ENCODE data around the gene RPS6KA4.
"Not testable (repeated sequence)": the region's sequence is repeated elsewhere in the genome, so short reads cannot be mapped to it uniquely, and the experiment has no call there.

Gene RPS6KA4

GRCh38 chr11:64385945-64386704 lies 27.2 kb downstream of the RPS6KA4 start:
- DNase-seq (ENCODE audit: low read depth), result no peak

DNA sequence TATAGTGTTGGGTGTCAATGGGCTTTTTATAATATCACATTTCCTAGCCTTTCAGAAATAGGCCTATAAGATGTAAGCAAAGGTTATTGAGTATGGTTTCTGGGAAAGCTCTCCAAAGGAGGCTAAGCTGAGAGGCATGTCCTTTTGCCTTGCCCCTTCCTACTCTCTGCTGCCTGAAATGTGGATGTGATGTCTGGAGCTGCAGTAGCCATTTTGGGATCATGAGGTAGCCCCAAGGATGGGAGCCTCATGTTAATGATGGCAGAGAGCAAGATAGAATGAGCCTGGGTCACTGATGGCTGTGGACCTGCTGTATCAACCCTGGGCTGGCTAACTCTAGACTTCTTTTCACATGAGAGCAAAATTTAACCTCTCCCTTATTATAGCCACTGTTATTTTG lies 29.0 kb downstream of the RPS6KA4 start:
- DNase-seq (ENCODE audit: low read depth), result no peak

DNA sequence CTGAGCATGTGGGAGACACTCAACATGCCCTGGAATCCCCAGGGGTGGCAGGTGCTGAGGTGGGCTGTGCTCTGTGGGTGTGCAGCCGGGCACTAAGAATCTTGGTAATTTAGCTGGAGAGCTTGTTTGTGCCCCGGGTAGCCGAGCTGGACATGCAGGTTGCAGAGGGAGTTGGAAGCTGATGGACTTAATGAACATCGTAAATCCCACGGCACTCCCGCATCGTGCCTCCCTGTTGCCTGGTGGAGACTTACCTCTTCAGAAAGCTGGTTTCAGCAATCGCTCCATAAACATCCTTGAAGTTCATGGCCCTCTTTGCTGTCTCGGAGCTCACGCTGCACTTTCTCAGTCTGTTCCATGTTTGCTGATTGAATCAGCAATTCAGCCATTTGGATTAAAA lies 29.9 kb downstream of the RPS6KA4 start:
- DNase-seq (ENCODE audit: low read depth), result no peak

- DNase-seq (ENCODE audit: low read depth), result no peak
Measured at GRCh38 chr11:64389851-64390250, 30.9 kb downstream of the RPS6KA4 start.

DNA sequence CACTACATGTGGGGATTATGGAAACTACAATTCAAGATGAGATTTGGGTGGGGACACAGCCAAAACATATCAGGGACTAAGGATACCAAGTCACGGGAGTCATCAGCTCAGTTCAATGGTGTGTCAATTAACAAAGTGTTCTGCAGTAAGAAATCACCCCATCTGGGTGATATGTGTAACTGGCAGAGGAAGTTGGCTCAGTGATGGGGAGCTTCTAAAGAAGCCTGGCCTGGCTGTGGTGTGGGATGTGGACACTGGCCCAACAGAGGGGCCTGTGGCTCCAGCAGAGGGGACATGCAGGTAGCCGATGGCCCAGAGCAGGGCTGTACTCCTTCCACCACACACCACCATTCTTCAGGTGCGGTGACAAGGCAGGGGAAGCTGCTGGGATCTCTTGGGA lies 31.6 kb downstream of the RPS6KA4 start:
- DNase-seq (ENCODE audit: low read depth), result no peak

DNA sequence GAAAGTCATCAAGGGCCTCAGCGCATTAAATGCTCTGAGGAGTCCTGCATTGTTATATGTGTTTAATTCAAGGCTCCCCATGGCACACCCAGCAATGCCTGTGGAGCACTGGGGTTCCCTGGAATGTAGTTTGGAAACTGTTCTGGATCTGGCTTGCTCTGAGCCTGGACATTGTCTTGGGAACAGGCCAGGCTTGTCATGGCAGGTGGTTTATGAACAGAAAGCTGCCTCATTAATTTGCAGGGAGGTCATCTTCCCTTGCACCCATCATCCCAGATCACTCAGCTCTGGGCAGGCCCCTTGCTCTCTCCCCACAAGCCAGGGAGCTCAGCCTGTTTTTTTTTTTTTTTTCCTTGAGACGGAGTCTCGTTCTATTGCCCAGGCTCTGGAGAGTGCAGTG lies 32.9 kb downstream of the RPS6KA4 start:
- DNase-seq (ENCODE audit: low read depth), result no peak

DNA sequence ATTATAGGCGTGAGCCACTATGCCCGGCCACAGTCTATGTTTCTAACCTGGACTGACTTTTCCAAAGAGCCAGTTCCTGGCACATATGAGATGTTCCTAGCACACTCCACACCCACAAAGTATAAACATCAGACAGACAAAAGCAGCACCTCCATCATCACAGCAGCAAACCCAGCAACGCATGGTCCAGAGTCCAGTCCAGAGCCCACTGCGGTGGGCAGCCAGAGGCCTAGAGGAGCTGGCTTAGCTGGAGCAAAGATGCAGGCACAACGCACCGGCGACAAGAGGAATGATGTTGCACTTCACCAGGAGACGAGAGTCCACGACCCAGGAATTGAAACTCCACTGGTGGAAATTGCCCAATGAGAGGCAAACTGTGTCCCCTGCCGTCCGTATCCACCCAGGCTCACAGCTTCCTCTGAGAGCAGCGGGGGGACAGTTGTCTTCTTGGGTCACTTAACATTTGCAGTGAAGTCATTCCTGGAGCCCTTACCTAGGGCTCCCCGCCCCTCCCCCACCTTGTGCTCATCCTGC lies 36.6 kb downstream of the RPS6KA4 start:
- no peak for DNase-seq (ENCODE audit: low read depth)

DNA sequence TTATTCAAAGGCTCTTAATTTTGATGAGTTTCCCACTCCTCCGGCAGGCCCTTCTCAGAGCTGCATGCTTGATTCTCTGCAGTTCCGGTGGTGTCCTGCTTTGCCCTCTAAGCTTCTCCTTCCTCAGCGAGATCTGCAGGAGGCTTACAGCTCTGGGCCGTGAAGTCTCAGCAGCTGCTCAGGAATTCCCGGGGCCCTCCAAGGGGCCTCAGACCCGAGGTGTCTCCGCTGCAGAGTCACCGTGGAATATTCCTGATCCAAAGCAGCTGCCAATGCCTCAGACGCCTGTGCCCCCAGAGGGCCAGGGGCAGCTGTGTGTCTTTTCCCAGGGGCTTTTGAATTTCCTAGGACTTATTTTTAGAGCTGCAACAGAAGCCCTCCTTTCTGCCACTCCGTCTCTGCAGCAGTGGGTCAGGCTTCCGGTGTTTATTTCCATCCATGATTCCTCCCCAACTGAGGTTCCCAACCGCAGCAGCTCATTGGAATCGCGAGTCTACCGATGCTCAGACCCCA lies 37.2 kb downstream of the RPS6KA4 start:
- DNase-seq (ENCODE audit: low read depth), result no peak

DNA sequence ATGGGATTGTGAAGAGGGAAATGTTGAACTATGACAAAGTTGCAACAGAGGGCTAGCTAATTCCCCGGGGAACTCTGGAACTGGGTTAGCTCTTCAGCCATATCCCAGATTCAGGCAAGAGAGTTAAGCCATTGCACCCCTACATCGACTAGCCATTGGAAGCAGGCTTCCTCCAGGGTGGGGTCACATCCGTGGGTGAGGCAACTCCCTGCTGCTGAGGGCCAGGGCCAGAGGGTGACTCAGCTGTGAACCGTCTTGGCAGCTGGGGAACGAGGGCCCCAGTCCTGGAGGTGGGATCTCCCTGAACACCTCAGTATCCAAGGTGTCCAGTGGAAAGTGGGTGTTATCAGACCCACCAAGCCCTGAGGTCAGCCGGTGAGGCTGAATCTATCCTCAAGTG lies 41.1 kb downstream of the RPS6KA4 start:
- no peak for DNase-seq (ENCODE audit: low read depth)

GRCh38 chr11:64400667-64401066 lies 41.7 kb downstream of the RPS6KA4 start:
- DNase-seq (ENCODE audit: low read depth), result no peak

GRCh38 chr11:64401775-64402174 lies 42.8 kb downstream of the RPS6KA4 start:
- no peak for DNase-seq (ENCODE audit: low read depth)

DNA sequence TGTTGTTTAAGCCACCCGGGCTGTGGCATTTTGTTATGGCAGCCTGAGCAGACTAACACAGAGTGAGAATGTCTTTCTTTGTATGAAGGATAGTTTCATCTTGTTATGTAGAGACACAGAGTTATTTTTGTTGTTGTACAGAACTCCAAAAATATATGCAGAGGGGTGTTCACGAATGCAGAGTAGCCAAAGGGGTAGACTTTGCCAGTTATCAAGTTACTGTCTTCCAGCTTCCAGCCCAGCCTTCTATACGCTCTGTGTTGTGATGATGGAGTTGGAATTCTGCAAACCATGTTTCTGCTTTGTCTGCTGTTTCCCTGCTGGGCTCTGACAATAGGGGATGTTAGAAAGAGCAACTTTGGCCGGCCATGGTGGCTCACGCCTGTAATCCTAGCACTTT lies 44.1 kb downstream of the RPS6KA4 start:
- DNase-seq (ENCODE audit: low read depth), result no peak

- no peak for DNase-seq (ENCODE audit: low read depth)
Measured at GRCh38 chr11:64406221-64406946, 47.4 kb downstream of the RPS6KA4 start.

- DNase-seq (ENCODE audit: low read depth), result no peak
Measured at GRCh38 chr11:64407221-64407620, 48.3 kb downstream of the RPS6KA4 start.

DNA sequence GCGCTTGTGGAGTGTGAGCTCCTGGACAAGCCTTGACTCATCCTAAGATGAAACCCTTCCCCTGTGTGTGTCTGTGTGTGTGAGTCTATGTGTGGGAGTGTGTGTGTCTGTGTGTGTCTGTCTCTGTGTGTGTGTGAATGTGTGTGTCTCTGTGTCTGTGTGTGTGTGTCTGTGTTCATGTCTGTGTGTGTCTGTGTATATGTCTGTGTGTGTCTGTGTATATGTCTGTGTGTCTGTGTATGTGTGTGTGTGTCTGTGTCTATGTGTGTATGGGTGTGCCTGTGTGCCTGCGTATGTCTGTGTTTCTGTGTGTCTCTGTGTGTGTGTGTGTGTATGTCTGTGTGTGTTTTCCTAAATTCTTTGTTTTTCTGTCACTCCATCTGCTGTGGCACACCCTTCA lies 48.7 kb downstream of the RPS6KA4 start:
- no peak for DNase-seq (ENCODE audit: low read depth)

GRCh38 chr11:64409278-64409677 lies 50.3 kb downstream of the RPS6KA4 start:
- DNase-seq (ENCODE audit: low read depth), result no peak

GRCh38 chr11:64409707-64410403 lies 50.9 kb downstream of the RPS6KA4 start:
- DNase-seq (ENCODE audit: low read depth), result no peak

DNA sequence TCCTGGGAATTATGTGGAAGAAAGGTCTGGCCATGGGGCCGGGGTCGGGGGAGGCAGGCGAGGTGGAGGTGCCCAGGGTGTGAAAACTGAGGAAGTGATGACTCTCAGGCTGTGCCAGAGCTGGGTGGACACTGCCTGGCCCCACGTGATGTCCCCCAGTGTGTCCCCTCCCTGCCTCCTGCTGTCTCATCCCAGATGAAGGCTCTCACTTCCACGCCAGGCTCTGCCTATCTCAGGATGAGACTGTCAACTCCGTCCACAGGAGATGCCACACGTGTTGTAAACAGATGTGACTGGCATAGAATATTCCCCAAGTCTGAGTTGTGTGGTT lies 51.4 kb downstream of the RPS6KA4 start:
- no peak for DNase-seq (ENCODE audit: low read depth)

GRCh38 chr11:64413417-64413816 lies 54.5 kb downstream of the RPS6KA4 start:
- DNase-seq (ENCODE audit: low read depth), result no peak

DNA sequence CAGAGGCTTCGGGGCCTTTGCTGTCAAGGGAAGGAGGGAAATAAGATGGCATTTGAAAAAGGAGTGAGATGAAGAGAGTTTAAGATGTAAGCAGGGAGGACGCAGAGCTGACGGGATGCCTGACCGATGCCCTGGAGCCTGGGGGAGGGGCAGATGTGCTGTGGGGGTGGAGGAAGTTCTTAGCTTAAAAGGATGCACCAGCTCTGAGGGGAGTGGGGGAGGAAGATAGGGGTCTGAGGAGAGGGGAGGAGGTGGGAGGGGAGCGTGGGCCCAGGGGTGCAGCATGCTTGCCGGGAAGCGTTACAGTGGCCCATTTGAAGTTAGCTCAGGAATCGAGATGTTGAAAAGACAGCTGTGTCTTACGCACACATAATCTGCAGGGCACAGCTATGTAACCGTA lies 56.3 kb downstream of the RPS6KA4 start:
- DNase-seq (ENCODE audit: low read depth), result no peak

DNA sequence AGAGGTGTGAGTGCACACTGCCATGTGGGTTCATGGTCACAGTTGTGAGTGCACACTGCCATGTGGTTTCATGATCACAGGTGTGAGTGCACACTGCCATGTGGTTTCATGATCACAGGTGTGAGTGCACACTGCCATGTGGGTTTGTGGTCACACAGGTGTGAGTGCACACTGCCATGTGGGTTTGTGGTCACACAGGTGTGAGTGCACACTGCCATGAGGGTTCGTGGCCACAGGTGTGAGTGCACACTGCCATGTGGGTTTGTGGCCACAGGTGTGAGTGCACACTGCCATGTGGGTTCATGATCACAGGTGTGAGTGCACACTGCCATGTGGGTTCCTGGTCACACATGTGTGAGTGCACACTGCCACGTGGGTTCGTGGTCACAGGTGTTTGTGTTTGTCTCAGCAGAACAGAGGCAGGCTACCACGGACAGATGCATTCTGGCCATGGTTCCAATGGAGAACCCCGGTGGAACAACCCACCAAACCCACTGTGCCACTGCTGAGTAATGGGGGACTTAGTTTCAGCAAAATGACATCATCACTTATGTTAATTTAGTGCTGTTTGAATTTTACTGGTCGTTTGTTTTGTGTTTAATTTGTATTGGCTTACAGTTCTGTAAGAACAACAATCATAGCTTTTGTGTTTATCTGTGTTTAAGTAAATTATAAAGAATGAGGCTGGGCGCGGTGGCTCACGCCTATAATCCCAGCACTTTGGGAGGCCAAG lies 57.2 kb downstream of the RPS6KA4 start:
- DNase-seq (ENCODE audit: low read depth), result no peak

DNA sequence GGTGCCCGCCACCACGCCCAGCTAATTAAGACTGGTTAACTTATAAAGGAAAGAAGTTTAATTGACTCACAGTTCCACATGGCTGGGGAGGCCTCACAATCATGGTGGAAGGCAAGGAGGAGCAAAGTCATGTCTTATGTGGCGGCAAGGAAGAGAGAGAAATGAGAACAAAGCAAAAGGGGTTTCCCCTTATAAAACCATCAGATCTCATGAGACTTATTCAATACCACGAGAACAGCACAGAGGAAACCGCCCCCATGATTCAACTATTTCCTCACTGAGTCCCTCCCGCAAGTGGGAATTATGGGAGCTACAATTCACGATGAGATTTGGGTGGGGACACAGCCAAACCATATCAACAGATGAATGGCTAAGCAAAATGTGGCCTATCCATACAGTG lies 59.3 kb downstream of the RPS6KA4 start:
- not testable (repeated sequence) for DNase-seq (ENCODE audit: low read depth)
